ENCODE results near the gene ACTN1. TPM values are rescaled to one million over a fixed set of nuclear protein-coding genes. Genes with fewer than 3 reads are reported as not detected.

Gene ACTN1
- total and polyA plus RNA-seq, 10 of the 15 experiments (the other 5 are each of a cell fraction or from before 2014, with no cell fraction given) = 0.14 to 39.4 (median 2.6) TPM

DNA sequence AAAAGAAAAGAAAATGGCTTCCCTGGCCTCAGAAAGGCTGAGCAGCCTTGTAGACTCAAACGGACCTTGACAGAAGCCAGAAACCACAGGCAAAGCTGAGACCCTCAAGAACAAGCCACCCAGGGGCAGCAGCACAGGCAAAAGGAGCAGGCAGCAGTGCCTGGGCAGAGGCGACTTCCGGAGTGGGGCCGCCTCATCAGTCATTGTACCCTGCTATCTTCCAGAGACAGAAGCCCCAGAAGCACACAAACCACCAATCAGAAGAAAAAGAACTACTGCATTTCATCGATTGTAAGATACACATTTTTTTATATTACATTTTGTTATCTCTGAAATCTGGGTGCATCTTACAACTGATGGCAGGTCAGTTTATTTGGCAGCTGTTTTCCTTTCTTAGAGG lies 128.0 kb downstream of the ACTN1 start:
- no peaks in the 10 kb centered on the region for H3K27me3 ChIP-seq (replicated peaks in 1 of 2; ENCODE audit: control insufficient read depth in 2 of 2, insufficient read depth in 2 of 2, low read length in 1 of 2)
- in situ Hi-C loops (cut with MboI) = no loop called here
- no peak overlapping the region for H3K9ac ChIP-seq (ENCODE audit: control insufficient read depth, insufficient read depth, low read length)
- no peak for DNase-seq (ENCODE audit: low read depth, low spot score)
- POLR2A ChIA-PET = no interaction called here
- H3K36me3 ChIP-seq (ENCODE audit: control insufficient read depth in 2 of 2, insufficient read depth in 2 of 2, low read length in 1 of 2) = no peaks in the 10 kb centered on the region
- no TSS peak for BruUV-seq (replicated peaks)
- H3K4me3 ChIP-seq = no peak overlapping the region
- RAD21 ChIA-PET (ENCODE audit: unreplicated experiment) = no interaction called here
- no peak overlapping the region for H2AFZ ChIP-seq (ENCODE audit: control insufficient read depth, low read depth, low read length)
- no peak for FAIRE-seq
- H4K20me1 ChIP-seq (ENCODE audit: control insufficient read depth, insufficient read depth) = no peaks in the 10 kb centered on the region
- no peak overlapping the region for H3K27ac ChIP-seq (ENCODE audit: control insufficient read depth, insufficient read depth)
- TF ChIP-seq RBBP5 (conservative IDR thresholded peaks at IDR 0.05) (no peak), LARP7 (IDR thresholded peaks at IDR 0.05) (no peak), KAT2A (conservative IDR thresholded peaks at IDR 0.05; ENCODE audit: control insufficient read depth, low read depth, low read length) (no peak), ZNF207 (IDR thresholded peaks at IDR 0.05; ENCODE audit: borderline replicate concordance) (no peak), SPI1 (IDR thresholded peaks at IDR 0.05; ENCODE audit: borderline replicate concordance, insufficient read depth, low read depth, low read length) (no peak), NR2C2 (IDR thresholded peaks at IDR 0.05; ENCODE audit: borderline replicate concordance, control insufficient read depth, insufficient read length, low read depth) (no peak)
- TF ChIP-seq, protein P1, sequence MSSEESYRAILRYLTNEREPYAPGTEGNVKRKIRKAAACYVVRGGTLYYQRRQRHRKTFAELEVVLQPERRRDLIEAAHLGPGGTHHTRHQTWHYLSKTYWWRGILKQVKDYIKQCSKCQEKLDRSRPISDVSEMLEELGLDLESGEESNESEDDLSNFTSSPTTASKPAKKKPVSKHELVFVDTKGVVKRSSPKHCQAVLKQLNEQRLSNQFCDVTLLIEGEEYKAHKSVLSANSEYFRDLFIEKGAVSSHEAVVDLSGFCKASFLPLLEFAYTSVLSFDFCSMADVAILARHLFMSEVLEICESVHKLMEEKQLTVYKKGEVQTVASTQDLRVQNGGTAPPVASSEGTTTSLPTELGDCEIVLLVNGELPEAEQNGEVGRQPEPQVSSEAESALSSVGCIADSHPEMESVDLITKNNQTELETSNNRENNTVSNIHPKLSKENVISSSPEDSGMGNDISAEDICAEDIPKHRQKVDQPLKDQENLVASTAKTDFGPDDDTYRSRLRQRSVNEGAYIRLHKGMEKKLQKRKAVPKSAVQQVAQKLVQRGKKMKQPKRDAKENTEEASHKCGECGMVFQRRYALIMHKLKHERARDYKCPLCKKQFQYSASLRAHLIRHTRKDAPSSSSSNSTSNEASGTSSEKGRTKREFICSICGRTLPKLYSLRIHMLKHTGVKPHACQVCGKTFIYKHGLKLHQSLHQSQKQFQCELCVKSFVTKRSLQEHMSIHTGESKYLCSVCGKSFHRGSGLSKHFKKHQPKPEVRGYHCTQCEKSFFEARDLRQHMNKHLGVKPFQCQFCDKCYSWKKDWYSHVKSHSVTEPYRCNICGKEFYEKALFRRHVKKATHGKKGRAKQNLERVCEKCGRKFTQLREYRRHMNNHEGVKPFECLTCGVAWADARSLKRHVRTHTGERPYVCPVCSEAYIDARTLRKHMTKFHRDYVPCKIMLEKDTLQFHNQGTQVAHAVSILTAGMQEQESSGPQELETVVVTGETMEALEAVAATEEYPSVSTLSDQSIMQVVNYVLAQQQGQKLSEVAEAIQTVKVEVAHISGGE (CRISPR knock-in tag; IDR thresholded peaks at IDR 0.05) = no peak
- TF ChIP-seq, protein P2, sequence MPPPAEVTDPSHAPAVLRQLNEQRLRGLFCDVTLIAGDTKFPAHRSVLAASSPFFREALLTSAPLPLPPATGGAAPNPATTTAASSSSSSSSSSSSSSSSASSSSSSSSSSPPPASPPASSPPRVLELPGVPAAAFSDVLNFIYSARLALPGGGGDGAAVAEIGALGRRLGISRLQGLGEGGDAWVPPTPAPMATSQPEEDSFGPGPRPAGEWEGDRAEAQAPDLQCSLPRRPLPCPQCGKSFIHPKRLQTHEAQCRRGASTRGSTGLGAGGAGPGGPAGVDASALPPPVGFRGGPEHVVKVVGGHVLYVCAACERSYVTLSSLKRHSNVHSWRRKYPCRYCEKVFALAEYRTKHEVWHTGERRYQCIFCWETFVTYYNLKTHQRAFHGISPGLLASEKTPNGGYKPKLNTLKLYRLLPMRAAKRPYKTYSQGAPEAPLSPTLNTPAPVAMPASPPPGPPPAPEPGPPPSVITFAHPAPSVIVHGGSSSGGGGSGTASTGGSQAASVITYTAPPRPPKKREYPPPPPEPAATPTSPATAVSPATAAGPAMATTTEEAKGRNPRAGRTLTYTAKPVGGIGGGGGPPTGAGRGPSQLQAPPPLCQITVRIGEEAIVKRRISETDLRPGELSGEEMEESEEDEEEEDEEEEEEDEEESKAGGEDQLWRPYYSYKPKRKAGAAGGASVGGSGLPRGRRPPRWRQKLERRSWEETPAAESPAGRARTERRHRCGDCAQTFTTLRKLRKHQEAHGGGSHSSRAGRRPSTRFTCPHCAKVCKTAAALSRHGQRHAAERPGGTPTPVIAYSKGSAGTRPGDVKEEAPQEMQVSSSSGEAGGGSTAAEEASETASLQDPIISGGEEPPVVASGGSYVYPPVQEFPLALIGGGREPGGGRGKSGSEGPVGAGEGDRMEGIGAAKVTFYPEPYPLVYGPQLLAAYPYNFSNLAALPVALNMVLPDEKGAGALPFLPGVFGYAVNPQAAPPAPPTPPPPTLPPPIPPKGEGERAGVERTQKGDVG (CRISPR knock-in tag; IDR thresholded peaks at IDR 0.05) = no peak
- TF ChIP-seq, protein P3, sequence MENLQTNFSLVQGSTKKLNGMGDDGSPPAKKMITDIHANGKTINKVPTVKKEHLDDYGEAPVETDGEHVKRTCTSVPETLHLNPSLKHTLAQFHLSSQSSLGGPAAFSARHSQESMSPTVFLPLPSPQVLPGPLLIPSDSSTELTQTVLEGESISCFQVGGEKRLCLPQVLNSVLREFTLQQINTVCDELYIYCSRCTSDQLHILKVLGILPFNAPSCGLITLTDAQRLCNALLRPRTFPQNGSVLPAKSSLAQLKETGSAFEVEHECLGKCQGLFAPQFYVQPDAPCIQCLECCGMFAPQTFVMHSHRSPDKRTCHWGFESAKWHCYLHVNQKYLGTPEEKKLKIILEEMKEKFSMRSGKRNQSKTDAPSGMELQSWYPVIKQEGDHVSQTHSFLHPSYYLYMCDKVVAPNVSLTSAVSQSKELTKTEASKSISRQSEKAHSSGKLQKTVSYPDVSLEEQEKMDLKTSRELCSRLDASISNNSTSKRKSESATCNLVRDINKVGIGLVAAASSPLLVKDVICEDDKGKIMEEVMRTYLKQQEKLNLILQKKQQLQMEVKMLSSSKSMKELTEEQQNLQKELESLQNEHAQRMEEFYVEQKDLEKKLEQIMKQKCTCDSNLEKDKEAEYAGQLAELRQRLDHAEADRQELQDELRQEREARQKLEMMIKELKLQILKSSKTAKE (IDR thresholded peaks at IDR 0.05; ENCODE audit: low read depth, poor library complexity, severe bottlenecking) = no peak
- CTCF ChIA-PET = no interaction called here
- no peaks in the 10 kb centered on the region for H3K79me2 ChIP-seq (ENCODE audit: control insufficient read depth, insufficient read depth, low read length)
- no peaks in the 10 kb centered on the region for H3K9me3 ChIP-seq (replicated peaks; ENCODE audit: control insufficient read depth, insufficient read depth, low read length)
- no peak overlapping the region for H3K4me2 ChIP-seq (ENCODE audit: control insufficient read depth, insufficient read depth)
- no peak for ATAC-seq
- H3K4me1 ChIP-seq (ENCODE audit: control insufficient read depth, insufficient read depth, low read length) = no peaks in the 10 kb centered on the region
- 80% methylated on average over 5 of the region's 5 CpGs for WGBS (ENCODE audit: insufficient coverage, insufficient replicate concordance, low lambda C conversion rate, missing lambda C conversion rate)
- intact Hi-C loops (cut with micrococcal nuclease; ENCODE audit: unreplicated experiment) = no loop called here
- SMC1A ChIA-PET (ENCODE audit: uncharacterized antibody, unreplicated experiment) = no interaction called here

Measured in GM12878 (cell line).